HEK293 (cell line): ENCODE results near the gene ZYG11B.

Source experiments
- CTCF ChIP-seq: fragments of 450-650 bp; formaldehyde crosslinking; IDR thresholded peaks from 2 replicates; pipeline ENCODE4 v1.5.1; 2016; ENCODE audit warnings: missing biosample characterization, missing genetic modification characterization
- PBX3 ChIP-seq: sonication (generic); formaldehyde crosslinking; IDR thresholded peaks from 2 replicates; pipeline ENCODE4 v1.8.1; 2022; ENCODE audit warnings: mild to moderate bottlenecking, moderate library complexity, missing genetic modification reagents
- REST ChIP-seq: fragments of 450-650 bp; formaldehyde crosslinking; IDR thresholded peaks from 2 replicates; pipeline ENCODE4 v1.5.1; 2016; ENCODE audit warnings: missing biosample characterization, missing genetic modification characterization
- YY1 ChIP-seq: fragments of 450-650 bp; formaldehyde crosslinking; IDR thresholded peaks from 2 replicates; pipeline ENCODE4 v1.5.1; 2018; ENCODE audit warnings: missing biosample characterization, missing genetic modification characterization
- ZBTB26 ChIP-seq: fragments of 450-650 bp; formaldehyde crosslinking; optimal IDR thresholded peaks from 2 replicates; pipeline ENCODE3; 2016; ENCODE audit warnings: missing biosample characterization, mild to moderate bottlenecking, missing genetic modification characterization
- ZNF155 ChIP-seq: fragments of 450-650 bp; formaldehyde crosslinking; IDR thresholded peaks from 2 replicates; pipeline ENCODE4 v1.5.1; 2016; ENCODE audit warnings: missing biosample characterization, missing genetic modification characterization
- ZNF174 ChIP-seq: fragments of 450-650 bp; formaldehyde crosslinking; IDR thresholded peaks from 2 replicates; pipeline ENCODE4 v1.5.0; 2017; ENCODE audit warnings: missing biosample characterization, mild to moderate bottlenecking, missing genetic modification characterization
- ZNF398 ChIP-seq: fragments of 450-650 bp; formaldehyde crosslinking; IDR thresholded peaks from 2 replicates; pipeline ENCODE4 v1.5.1; 2017; ENCODE audit warnings: missing biosample characterization, missing genetic modification characterization
- ZNF416 ChIP-seq: fragments of 450-650 bp; formaldehyde crosslinking; IDR thresholded peaks from 2 replicates; pipeline ENCODE4 v1.5.1; 2016; ENCODE audit warnings: missing biosample characterization, missing genetic modification characterization
- ZNF488 ChIP-seq: fragments of 450-650 bp; formaldehyde crosslinking; IDR thresholded peaks from 2 replicates; pipeline ENCODE4 v1.5.1; 2016; ENCODE audit warnings: missing biosample characterization, missing genetic modification characterization
- ZNF560 ChIP-seq: fragments of 450-650 bp; formaldehyde crosslinking; IDR thresholded peaks from 2 replicates; pipeline ENCODE4 v1.5.1; 2017; ENCODE audit warnings: missing biosample characterization, missing genetic modification characterization, borderline replicate concordance

GRCh38 chr1:52867087-52867863 lies 141.0 kb downstream of the ZYG11B start:
- TF ChIP-seq ZBTB26 (tag by site-specific recombination) (no peak), CTCF (tag by site-specific recombination) (no peak), ZNF488 (tag by site-specific recombination) (no peak), PBX3 (CRISPR knock-in tag) (no peak), ZNF560 (no peak), ZNF174 (tag by site-specific recombination) (no peak), YY1 (tag by site-specific recombination) (no peak), ZNF155 (tag by site-specific recombination) (no peak), ZNF416 (tag by site-specific recombination) (no peak), ZNF398 (tag by site-specific recombination) (no peak), REST (tag by site-specific recombination) (no peak)
